Glomerular endothelial cell (primary cell): ENCODE data around the gene AASDH. TPM values are rescaled to one million over a fixed set of nuclear protein-coding genes. Genes with fewer than 3 reads are reported as not detected.

Experiments used
- DNase-seq: peaks from one replicate; pipeline ENCODE4 v3.0.0-alpha.2; 2011; ENCODE audit warnings: low read depth, low spot score; ENCODE audit errors: extremely low read depth
- total RNA-seq: library from RNA; depleted of rRNA; stranded (reverse); fragments of >200 nt; gene quantifications from 2 replicates; pipeline ENCODE4 v1.2.3, GENCODE V29; 2015

The AASDH gene
- total RNA-seq, 1 donor from 2014 or later = 6.2 TPM

DNA sequence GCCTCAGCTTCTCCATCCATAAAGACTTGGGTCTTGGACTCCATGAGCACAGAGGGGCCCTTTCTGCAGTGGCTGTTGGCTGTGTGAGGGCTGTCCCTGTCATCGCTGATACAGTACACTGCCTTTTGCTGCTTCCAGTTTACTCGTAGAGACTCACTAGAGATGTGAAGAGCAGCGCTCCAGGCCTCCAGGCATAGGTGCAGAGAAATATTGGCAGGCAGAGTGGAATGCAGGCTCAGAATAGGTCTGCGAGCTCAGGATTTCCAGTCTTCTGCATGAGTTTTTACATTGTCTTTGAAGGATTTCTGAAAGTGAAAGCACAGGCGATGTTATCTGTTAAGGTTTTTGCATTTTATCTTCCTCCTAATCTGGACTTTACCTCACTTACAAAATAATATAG, 97.4 kb downstream of the AASDH start:
- DNase-seq = no peak

DNA sequence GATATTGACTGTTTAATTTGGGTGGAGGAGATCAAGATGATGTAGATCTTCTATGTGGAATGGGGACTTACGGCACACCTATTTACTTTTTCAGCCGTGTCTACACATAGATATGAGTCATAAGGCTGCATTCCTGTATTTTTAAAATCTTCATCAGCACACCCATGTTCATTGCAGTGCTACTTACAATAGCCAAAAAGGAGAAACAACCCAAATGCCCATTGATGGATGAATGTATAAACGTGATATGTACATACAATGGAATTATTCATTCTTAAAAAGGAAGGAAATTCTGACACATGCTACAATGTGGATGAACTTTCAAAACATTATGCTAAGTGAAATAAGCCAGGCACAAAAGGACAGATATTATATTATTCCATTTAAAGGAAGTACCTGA, 98.6 kb downstream of the AASDH start:
- peak; percentile 33 for DNase-seq

Other genes starting within 250 kb of the AASDH start
- gene PPAT, start 48.1 kb upstream of the AASDH start, total RNA-seq = 7.7 and 9.5 TPM in 2 replicates
- gene PAICS, start 48.8 kb upstream of the AASDH start, total RNA-seq = 56.0 and 59.6 TPM in 2 replicates
- 68.3 and 69.3 TPM in 2 replicates for gene SRP72, start 80.1 kb upstream of the AASDH start, total RNA-seq
- 0.10 TPM in 1 of 2 replicates, not detected in the other for gene ARL9, start 118.3 kb upstream of the AASDH start, total RNA-seq